DMS114 treated with DMSO at 0.1 percent for 48 hours (cell line): Measurements from ENCODE around the gene XAF1.
"Not testable (repeated sequence)": the region's sequence is repeated elsewhere in the genome, so short reads cannot be mapped to it uniquely, and the experiment has no call there.

Experiments
- DNase-seq: peaks from one replicate; lab custom pipeline; 2025; ENCODE audit not compliant: unreplicated experiment; lab: John Stamatoyannopoulos, UW

The XAF1 gene, protein sequence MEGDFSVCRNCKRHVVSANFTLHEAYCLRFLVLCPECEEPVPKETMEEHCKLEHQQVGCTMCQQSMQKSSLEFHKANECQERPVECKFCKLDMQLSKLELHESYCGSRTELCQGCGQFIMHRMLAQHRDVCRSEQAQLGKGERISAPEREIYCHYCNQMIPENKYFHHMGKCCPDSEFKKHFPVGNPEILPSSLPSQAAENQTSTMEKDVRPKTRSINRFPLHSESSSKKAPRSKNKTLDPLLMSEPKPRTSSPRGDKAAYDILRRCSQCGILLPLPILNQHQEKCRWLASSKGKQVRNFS

DNA sequence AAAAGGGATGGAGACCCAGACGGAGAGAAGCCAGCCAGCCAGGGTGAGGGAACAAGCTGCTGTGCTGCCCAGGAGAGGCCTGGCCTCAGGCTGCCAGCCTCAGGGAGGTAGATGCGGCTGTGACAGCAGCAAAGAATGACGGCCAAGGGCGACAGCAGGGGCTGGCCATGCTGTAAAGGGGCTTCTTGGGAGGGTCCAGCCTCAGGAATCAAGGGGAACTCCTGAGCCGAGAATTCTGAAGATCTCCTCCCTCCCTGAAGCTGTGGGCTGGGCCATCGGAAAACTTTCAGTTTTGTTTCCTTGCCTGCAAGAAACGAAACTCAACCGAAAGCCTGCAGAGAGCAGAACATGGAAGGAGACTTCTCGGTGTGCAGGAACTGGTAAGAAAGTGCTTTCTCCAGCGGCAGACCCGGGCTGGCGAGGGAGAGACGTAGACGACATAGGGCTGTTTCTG is at the start of gene XAF1:
Gene XAF1, plus strand, starts transcription at position 316 of the 454 bp plus-strand sequence. Its CDS starts 33 bp downstream, at position 349.
- DNase-seq = no peak

DNA sequence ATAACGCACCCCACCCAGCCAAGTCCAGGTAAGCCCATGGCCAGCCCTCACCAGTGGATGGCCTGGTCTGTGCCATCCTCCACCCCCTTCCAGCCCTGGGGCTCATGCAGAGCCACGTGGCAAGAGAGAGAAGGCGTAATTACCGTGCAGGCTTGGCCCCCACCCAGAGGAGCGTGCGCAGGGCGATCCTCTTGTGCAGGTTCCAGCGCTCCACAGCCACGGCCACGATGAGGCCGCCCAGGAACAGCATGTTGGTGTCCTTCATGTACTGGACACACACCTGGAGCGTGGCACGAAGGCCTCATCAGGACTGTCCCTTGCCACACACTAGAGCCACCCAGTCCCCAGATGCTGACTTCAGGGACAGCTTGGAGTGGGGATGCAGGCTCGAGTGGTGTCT is 49.3 kb upstream of the XAF1 start:
- no peak for DNase-seq

DNA sequence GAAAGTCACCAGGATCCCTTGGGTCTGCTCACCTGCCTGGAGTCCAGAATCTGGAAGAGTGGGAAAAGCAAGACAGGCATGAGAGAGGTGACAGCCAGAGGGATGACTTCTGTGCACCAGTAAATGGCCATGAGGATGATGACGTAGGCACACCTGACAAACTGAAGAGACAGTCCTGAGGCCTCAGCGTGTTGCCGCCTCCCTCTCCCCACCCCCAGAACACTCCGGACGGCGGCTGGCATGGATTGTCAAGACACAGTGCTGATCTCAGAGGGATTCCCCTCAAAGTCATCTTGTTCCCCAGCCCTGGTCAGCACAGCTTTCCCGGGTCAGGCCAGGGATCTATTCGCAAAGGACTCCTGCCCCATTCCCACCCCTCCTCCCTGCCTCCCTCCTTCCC is 48.9 kb upstream of the XAF1 start:
- DNase-seq = no peak

GRCh38 chr17:6708357-6708961 is 47.4 kb upstream of the XAF1 start:
- no peak for DNase-seq

- no peak for DNase-seq
Observed at GRCh38 chr17:6710317-6710716, 45.5 kb upstream of the XAF1 start.

DNA sequence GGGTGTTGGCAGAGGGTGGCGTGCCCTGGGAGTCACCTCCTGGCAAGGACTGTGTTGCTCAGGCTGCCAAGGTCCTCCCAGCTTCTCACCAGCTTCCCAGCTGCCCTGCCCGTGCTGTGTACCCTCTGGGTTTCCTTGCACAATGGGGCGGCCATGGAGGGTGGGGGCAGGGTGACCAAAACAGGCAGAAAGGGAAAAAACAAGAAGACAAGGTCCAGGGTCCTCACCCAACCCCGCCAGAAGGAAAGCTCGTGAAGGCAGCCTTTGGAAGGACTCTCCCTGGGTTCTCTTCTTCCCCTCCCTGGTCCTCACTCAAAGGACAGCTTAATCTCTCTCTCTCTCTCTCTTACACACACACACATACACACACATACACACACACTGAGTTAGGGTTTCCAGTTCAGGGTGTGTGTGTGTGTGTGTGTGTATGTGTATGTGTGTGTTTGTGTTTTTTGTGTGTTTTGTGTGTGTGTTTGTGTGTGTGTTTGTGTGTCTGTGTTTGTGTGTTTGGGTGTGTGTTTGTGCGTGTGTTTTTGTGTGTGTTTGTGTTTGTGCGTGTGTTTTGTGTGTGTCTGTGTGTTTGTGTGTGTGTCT is 44.7 kb upstream of the XAF1 start:
- DNase-seq = no peak

GRCh38 chr17:6711681-6712057 is 44.2 kb upstream of the XAF1 start:
- DNase-seq = no peak

GRCh38 chr17:6712058-6712853 is 43.6 kb upstream of the XAF1 start:
- DNase-seq = no peak

GRCh38 chr17:6712854-6713129 is 43.1 kb upstream of the XAF1 start:
- DNase-seq = no peak

DNA sequence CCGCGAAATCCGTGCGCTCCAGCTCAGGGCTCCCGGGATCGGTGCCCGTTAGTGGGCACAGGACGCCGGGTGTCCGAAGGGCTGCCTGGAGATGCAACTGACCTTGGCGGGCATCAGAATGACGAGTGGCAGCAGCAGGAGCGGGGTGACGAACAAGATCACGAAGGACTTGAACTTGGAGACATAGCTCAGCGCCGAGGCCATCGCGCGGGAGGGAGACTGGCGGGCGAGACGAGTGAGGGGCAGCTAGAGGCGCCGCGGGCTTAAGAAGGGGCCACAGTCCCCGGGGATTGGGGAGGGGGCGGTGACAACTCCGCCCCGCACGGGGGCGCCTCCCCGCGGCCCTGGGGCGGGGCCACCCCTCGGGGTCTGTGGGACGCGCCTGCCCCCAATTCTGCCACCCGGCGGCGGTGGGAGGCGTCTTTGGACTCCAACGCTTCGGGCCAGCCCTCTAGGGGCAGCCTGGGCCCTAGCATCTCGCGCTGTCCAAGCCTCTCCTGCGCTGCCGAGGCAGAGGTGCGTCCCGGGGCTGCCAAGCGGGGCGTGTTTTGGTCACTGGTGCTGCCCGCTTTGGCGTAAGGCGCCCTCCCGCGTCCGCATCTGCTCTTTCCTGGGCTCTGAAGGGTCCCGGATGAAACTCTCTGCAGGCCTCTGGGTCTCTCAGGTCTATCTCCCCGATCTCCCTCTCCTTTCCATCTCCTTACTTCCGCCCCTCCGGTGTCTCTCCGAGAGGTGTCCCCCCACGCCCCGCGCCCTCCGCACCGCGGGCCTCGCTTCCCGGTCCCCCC is 42.5 kb upstream of the XAF1 start, which contains the start of gene SLC13A5:
Gene SLC13A5, minus strand, starts transcription at position 240 of the 788 bp plus-strand sequence. Its CDS starts 36 bp downstream, at position 204.
- DNase-seq = peak; percentile 60

DNA sequence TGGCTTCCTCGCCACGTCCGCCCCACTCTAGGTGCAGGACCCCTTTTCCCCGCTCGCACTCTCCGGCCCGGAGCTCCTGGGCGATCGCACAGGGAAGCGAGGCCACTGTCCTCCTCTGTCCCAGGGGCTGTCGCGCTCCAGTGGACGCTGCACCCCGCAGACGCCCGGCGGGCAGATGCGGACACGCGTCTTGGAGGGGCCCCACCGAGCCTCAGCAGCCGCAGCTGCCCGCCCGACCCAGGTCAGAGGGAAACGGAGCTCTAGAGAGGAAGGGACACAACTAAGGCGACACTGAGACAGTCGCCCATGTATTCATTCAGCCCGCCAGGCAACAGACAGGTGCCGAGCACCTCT is 42.0 kb upstream of the XAF1 start:
- DNase-seq = no peak

DNA sequence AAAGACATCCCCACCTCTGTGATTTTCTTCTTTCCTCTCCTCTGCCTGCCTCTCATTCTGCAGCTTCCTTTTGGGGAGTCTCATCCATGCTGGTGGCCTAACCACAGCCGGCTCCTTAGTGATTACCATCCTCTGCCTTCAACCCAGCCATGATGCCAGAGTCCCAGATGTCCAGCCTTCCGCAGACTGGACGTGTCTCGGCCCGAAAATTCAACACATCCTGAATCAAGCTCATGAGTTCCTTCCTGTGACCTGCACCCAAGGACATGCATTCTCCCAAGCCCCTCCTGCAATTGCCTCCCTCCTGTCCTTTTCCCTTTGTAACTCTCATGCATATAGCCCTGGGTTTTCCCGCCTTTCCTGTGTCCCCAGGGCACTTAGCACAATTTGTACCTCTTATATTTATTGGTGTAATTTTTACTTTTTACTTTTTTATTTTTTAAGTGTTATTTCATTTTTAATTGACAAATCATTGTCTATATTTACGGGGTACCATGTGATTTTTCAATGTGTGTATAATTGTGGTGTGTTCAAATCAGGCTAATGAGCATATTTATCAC is 41.5 kb upstream of the XAF1 start:
- no peak for DNase-seq

DNA sequence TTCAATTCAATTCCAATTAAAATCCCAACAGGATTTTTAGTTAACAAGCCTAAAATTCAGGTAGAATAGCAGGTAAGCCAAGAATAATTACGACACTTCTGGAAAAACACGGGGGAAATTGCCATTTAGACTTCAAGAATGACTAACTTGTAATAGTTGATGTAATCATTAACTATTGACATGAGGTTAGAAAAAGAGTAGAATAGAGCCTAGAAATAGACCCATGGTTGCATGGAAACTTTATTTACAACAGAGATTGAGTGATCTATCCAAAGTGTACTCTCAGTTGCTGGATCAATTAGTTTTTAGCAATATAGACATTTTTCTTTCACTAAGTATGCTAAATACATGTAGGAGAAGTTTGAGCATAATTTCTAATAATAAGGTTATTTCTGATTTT is 39.1 kb upstream of the XAF1 start:
- DNase-seq = no peak

DNA sequence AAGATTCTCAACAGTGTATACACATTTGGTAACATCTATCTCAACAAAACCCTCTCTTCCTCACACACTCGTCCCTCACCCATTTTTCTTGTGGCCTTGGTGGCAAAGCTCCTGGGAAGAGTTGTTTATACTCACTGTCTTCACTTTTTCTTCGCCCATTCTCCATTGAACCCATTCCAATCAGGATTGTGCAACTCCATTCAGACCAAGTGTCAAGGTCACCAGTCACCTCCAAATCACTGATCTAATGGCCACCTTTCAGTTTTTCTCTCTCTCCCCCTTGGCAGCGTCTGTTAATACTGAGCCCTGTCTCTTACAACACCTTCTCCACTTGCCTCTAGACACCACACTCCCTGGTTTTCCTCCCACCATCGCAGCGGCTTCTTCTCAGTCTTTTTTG is 34.1 kb upstream of the XAF1 start:
- no peak for DNase-seq

DNA sequence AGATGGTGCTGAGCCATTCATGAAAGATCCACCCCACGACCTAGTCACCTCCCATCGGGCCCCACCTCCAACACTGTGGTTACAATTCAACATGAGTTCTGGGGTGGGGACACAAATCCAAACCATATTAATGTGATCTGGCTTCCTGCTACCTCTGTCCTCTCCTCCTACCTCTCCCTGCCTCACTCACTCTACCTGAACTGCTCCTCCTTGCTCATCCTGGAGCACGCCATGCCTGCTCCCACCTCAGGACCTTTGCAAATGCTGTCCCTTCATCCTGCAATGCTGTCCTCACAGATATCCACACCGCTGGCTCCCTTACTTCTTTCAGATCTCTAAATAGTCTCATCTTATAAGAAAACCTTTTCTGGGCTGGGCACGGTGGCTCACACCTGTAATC is 31.8 kb upstream of the XAF1 start:
- DNase-seq = no peak

GRCh38 chr17:6729531-6729930 is 26.3 kb upstream of the XAF1 start:
- DNase-seq = no peak

- not testable (repeated sequence) for DNase-seq
Observed at GRCh38 chr17:6746665-6747064, 9.2 kb upstream of the XAF1 start.

- no peak for DNase-seq
Observed at GRCh38 chr17:6748617-6749016, 7.2 kb upstream of the XAF1 start.

DNA sequence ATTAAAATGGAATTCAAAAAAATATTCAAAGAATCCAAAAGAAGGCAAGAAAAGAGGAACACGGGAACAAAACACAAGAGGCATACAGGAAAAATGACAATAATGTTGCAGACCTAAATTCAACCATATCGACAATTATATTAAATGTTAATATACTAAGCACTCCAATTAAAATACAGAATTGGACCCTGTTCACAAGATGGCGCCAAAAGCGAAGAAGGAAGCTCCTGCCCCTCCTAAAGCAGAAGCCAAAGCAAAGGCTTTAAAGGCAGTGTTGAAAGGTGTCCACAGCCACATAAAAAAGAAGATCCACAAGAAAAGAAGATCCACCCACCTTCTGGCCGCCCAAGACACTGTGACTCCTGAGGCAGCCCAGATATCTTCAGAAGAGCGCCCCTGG is 6.3 kb upstream of the XAF1 start:
- no peak for DNase-seq

DNA sequence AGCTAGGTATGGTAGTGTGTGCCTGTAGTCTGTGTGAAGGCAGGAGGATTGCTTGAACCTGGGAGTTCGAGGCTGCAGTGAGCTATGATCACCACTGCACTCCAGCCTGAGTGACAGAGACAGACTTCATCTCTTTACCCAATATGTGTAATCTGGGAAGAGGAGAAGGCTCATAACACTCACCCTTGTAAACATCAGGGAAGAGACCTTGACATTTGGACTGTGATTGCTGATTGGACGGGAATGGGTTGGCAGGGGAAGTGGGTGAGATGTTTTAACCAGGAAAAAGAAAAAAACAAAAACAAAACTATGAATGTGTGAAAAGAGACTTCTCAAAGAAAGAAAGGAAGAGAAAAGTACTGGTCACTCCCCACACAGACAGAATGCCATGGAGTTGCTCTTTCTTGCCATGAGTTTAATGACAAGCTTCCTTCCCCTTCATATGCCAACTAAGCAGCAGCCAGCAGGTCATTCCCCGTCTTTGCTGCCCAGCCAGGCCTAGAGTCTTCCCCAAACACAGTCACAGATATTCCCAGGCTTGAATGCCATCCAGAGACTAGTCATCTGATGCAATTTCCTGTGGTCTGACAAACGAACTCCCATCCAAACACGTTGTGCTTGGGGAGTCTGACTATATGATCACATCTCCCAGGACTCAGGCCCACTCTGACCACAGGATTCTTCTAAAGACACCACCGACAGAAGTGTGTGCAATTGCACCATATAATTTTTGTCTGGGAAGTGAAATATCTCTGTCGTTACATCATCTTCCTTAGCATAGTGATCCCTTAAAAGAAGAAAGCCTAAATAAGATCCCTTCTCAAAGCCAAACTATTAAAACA is 3.6 kb upstream of the XAF1 start:
- DNase-seq = no peak
